Endometrium (tissue), 2 donors: ENCODE measurements around the gene COL23A1.

ENCODE experiments used
- FAIRE-seq: peaks from 2 replicates; lab custom pipeline; 2012; peaks lifted over from hg19 to GRCh38; lab: Jason Lieb, UNC
- donor health status: control.
- donor health status: control.

The COL23A1 gene

GRCh38 chr5:178457471-178457870 is 132.7 kb downstream of the COL23A1 start:
- FAIRE-seq, result no peak

GRCh38 chr5:178455480-178455835 is 134.7 kb downstream of the COL23A1 start:
- FAIRE-seq, result no peak

- FAIRE-seq, result no peak
Observed at GRCh38 chr5:178454821-178455479, 135.2 kb downstream of the COL23A1 start.

- no peak for FAIRE-seq
Observed at GRCh38 chr5:178454303-178454702, 135.9 kb downstream of the COL23A1 start.

DNA sequence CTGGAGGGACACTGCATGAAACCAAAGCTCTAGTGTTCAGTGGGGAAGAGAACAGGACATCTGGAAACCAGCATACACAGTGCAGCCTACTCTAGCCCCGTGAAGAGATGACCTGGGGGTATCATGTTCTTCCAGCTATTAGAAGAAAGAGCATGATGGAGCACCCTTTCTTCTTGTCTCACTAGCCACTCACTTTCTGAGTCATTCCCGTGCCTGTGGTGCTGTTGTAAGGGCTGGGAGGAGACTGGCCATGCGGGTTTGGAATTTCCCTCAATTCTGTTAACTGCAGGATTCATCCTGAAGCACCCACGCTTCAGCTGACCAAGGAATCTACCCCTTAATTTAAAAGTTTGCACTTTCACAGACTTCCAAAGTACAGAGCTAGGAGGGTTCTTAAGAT is 137.0 kb downstream of the COL23A1 start:
- no peak for FAIRE-seq

- no peak for FAIRE-seq
Observed at GRCh38 chr5:178450121-178451028, 139.8 kb downstream of the COL23A1 start.

DNA sequence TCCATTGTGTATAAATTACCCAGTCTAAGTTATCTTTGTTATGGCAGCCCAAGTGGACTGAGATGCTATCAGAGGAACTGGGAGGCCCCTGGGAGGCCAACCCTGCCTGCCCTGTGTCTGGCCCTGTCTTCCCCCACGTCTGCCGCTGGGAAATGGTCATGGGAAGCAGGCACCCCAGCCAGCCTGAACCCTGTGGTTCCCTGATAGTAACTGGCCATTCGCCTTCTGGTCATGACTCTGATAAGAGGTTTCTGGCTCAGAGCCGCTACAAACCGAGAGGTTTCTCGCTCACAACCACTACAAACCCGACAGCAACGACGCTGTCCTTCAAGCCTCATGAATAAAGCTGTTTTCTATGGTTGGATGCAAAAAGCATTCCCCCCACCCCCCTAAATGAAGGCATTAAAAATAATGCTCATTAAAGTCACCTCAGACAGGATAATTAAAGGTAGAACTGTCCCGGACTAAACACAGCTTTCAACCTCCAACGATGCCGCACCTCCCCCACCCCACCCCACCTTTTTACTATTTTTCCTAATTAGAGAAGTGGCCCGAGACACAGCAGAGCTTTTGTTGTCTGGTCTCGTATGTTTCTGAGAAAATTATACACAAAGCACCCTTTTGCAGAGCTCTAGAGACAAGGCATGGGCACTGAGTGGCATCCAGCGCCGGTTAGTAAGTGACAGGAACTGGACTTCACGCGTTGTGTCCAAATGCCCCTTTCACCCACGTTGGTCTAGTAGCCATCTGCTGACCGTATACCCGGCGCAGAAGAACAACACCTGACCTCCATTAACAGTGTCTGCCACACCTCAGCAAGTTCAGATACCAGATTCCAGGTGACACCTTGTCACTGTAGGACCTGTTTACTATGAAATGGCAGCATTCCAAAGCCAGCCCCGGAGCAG is 140.8 kb downstream of the COL23A1 start:
- FAIRE-seq, result no peak

- FAIRE-seq, result no peak
Observed at GRCh38 chr5:178445534-178445933, 144.7 kb downstream of the COL23A1 start.

DNA sequence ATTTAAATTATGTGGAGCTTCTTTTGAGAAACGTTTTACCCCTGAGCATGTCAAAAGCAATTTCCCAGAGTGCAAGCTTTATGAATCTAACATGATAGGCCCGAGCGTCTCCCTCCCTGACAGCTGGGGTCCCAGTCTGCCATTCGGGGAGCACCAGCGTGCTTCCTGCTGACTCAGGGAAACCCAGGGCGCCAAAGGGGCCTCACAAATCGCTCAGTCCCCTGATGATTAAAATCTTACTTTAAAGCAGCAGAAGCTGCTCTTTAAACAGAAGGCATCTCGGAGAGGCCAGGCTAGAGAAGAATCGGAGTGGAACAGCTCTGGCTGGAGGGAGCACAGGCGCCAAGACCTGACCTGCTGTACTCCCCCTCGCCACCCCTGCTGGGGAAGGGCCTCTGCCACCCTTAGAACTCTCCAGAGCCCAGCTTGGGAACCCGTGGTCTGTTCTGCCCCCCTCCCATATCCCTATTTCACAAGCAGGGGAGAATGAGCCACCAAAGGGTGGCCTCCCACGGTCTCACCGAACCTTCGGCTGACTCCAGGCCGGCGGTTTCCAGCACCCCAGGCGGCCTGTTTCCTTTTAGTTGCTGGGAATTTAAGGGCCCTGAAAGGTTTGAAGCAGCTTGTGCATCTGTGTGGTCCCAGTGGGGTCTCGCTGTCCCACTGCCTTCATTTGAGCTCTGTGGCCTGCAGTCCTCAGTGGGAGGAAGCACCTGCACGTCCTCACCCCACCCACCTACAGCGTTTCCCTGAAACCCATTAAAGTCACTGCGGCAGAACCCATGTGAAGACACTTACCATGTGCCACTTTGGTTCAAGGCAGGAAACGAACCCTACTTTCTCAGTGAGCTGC is 147.6 kb downstream of the COL23A1 start:
- no peak for FAIRE-seq

DNA sequence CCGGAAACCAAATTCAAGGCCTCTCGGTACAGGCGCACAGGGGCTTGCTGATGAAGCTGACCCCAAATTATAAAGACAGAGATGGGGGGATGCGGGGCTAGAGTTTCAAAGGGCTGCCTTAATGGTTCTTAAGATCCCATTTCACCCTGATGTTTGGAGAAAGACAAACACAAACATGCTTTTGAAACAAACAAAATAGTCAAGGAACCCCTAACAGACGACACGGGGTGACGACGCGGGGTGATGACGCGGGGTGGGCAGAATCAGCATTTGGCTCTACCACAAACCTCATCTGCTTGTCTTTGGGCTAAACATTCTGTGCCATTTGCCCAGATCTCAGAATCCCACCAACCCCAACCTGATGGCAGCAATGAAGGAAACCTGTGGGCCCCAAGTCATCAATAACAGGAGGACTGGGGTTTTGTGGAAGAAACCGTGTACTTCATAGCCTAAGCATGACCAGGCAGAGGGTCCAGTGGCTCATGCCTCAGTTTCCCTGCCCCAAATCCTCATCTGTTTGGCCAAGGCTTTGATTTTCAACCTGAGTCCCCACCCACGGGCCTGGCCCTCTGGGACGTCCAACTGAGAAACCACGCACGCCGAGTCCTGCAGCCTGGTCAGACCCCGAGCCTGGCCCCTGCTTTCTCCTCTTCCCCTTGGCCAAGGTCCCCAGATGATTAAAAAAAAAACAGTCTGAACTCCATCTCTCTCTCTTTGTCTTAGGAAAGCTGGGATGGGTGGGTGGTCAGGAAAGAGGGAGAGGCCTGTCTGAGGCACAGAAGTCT is 148.5 kb downstream of the COL23A1 start:
- no peak for FAIRE-seq

GRCh38 chr5:178440181-178440580 is 150.0 kb downstream of the COL23A1 start:
- FAIRE-seq, result no peak

GRCh38 chr5:178439493-178440180 is 150.6 kb downstream of the COL23A1 start:
- no peak for FAIRE-seq

- no peak for FAIRE-seq
Observed at GRCh38 chr5:178438796-178439195, 151.4 kb downstream of the COL23A1 start.

GRCh38 chr5:178437386-178438075 is 152.7 kb downstream of the COL23A1 start:
- FAIRE-seq, result no peak

DNA sequence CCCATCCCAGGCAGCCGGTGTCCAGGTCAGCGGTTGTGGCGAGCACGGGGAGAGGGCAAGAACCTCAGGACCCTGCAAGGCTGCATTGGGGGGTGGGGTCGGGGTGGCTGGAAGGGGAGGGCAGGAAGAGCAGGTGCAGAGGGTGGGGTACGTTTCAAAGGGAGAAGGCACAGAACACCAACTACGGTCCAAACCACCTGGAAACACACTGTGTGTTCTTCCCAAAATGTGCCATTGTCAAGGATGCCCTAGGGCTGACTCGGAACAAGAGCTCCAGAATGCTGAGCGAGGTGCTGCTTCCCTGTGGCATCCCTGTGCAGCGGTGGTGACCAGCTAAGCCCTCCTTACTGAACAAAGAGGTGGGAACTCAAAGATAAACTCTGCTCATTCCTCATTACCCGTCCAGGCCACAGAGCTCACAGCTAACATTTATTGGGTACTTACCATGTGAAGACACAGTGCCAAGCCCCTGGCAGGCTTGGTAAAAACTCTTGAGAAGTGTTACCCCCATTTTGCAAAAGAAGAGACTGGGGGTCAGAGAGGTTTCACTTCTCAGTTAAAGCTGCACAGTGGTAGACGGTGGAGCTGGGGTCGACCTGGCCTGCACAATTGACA is 153.8 kb downstream of the COL23A1 start:
- no peak for FAIRE-seq

DNA sequence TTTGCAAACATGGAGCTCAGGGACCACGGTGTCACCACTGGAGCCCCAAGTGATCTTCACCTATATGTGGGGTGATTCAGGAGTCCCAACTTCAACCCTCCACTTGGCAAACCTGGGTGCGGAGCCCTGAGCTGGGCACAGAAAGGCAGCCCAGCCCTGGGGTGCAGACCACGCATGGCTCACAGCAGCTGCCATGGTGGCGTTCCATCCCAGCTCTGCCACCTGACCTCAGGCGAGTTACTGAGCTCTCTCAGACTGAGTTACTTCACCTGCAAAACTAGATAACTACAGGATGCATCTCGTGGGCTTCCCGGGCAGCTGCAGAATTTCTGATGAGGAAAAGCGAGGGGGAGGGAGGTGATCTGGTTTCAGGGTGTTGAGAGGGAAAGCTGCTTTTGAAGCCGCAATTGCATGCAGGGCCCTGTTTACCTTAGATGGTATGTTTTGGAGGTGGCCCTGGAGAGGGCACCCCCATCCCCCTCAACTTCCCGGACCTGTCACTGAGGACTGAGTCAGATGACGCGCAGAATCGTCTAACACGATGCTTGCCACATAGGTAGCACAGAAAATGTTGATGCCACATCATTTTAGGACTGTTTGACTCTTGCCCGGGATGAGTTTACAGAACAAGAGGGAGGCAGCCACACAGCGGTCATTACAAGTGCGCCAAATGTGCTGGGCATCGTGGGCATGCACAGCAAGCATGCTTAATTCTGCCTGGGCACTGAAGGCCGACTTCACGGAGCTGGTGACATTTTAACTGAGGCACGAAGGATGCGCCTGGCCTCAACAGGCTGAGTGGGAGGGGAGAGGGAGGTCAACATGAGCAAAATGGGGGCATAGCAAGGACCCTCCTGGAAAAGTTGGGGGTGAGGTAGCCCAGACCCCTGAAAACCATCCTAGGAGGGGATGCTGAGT is 154.6 kb downstream of the COL23A1 start:
- no peak for FAIRE-seq

DNA sequence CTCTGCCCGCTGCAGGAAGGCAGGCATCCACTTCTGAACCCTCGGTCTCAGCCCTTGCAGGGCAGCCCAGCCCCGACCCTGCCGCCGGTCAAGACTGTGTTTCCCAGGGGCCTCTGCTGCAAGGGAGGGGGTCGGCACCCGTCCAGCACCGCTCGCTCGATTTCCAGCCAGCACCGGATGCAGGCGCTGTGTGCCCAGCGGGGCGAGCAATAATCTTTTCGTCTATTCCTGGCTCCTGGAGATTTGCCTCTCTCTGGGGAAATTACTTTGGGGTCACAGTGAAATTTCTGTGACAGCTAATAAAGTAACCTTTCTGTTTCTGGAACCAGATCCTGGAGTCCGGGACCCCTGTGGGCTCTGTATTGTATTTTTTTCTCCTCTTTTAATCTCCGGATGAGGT is 155.3 kb downstream of the COL23A1 start:
- no peak for FAIRE-seq
